Left renal cortex interstitium (tissue), 4 donors: Measurements from ENCODE around the gene SLC39A11. TPM values are rescaled to one million over a fixed set of nuclear protein-coding genes. Genes with fewer than 3 reads are reported as not detected.
A peak's percentile ranks its signal among the peaks of the same experiment; 100 is the strongest.
"Not testable (repeated sequence)": the region's sequence is repeated elsewhere in the genome, so short reads cannot be mapped to it uniquely, and the experiment has no call there.

Source experiments
- DNase-seq, 4 donors: peaks; one replicate each; pipeline ENCODE4 v3.0.0-alpha.2; 2013; ENCODE audit warnings: low read depth in 4 of 4, low spot score in 2 of 4, missing footprints in 1 of 4
- polyA plus RNA-seq, 4 donors: library from polyadenylated mRNA; unstranded; fragments of 120-200 nt; gene quantifications; one replicate each; pipeline ENCODE4 v1.2.1, GENCODE V29; 2013; ENCODE audit not compliant: insufficient read length in 4 of 4

The SLC39A11 gene
- polyA plus RNA-seq, 4 donors, result 23.6 to 28.4 (median 26.0) TPM

GRCh38 chr17:73015722-73016276 lies 76.7 kb downstream of the SLC39A11 start:
- no peak for DNase-seq

- no peak for DNase-seq
Measured at GRCh38 chr17:73013816-73014663, 78.4 kb downstream of the SLC39A11 start.

- DNase-seq, result no peak
Measured at GRCh38 chr17:73013301-73013700, 79.2 kb downstream of the SLC39A11 start.

GRCh38 chr17:73011016-73011486 lies 81.4 kb downstream of the SLC39A11 start:
- DNase-seq, result no peak

GRCh38 chr17:73010414-73010813 lies 82.1 kb downstream of the SLC39A11 start:
- no peak for DNase-seq

GRCh38 chr17:73007407-73007806 lies 85.1 kb downstream of the SLC39A11 start:
- DNase-seq, result no peak

GRCh38 chr17:73005360-73005759 lies 87.1 kb downstream of the SLC39A11 start:
- no peak for DNase-seq

- no peak for DNase-seq
Measured at GRCh38 chr17:73003487-73003886, 89.0 kb downstream of the SLC39A11 start.

GRCh38 chr17:73000832-73001231 lies 91.7 kb downstream of the SLC39A11 start:
- no peak for DNase-seq

- DNase-seq, result not testable (repeated sequence)
Measured at GRCh38 chr17:72999474-72999873, 93.0 kb downstream of the SLC39A11 start.

GRCh38 chr17:72998343-72998742 lies 94.1 kb downstream of the SLC39A11 start:
- no peak for DNase-seq

GRCh38 chr17:72997559-72997958 lies 94.9 kb downstream of the SLC39A11 start:
- DNase-seq, result no peak

- no peak for DNase-seq
Measured at GRCh38 chr17:72996791-72997190, 95.7 kb downstream of the SLC39A11 start.

GRCh38 chr17:72995008-72995656 lies 97.4 kb downstream of the SLC39A11 start:
- no peak for DNase-seq

- DNase-seq, result not testable (repeated sequence)
Measured at GRCh38 chr17:72992783-72993467, 99.6 kb downstream of the SLC39A11 start.

GRCh38 chr17:72991651-72992050 lies 100.8 kb downstream of the SLC39A11 start:
- no peak for DNase-seq

- no peak for DNase-seq
Measured at GRCh38 chr17:72989074-72989610, 103.3 kb downstream of the SLC39A11 start.

GRCh38 chr17:72988451-72988850 lies 104.0 kb downstream of the SLC39A11 start:
- no peak for DNase-seq

GRCh38 chr17:72987166-72987565 lies 105.3 kb downstream of the SLC39A11 start:
- no peak for DNase-seq

GRCh38 chr17:72985882-72986720 lies 106.4 kb downstream of the SLC39A11 start:
- peak in 2 of 4 donors; percentile 45 to 72 for DNase-seq
